ENCODE results near the gene SLC9A8. TPM values are rescaled to one million over a fixed set of nuclear protein-coding genes. Genes with fewer than 3 reads are reported as not detected.

SLC9A8 gene
- total and polyA plus RNA-seq, 9 of the 15 experiments (the other 6 are each of a cell fraction or from before 2014, with no cell fraction given) = 0.56 to 9.7 (median 5.0) TPM

DNA sequence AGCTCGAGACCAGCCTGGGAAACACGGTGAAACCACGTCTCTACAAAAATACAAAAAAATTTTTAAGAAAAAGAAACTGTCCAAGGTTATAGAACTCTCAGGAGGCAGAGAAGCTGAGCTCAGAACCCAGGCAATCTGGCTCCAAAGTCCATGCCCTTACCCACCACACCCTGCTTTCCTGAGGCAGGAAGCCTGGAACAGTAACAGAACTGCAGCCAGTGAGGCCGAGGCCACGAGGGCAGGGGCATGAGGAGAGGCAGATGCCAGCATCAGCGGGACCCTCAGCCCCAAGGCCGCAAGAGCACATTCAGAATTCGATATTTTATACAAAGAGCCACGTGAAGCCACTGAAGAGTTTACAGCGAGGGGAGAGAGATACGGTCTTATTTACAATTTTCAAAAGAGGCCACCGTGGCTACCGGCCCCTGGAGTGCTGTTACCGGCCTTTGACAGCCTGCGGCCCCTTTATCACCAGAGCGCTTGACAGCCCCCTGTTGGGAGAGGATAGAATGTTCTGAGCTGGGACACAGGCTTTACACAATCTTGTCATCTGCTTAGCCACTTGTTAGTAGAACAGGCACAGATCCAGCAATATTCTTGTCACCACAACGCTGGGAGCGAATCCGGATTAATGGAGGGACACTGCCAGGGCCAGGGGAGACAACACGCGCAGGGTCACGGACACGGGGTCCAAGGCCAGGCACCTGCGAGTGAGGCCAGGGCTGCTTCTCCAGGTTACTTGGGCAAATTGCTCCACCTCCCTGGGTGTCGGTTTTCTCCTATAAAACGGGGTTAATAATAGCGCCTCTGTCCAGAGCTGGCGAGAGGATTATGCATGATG is 97.1 kb downstream of the SLC9A8 start:
- WGBS (ENCODE audit: insufficient coverage, low coverage, missing lambda C conversion rate) = 85% methylated on average over 26 of the region's 28 CpGs
- peaks cover 64% of the 10 kb centered on the region for H3K36me3 ChIP-seq (ENCODE audit: control insufficient read depth, insufficient read depth, low read length)
- TF ChIP-seq, protein P1, sequence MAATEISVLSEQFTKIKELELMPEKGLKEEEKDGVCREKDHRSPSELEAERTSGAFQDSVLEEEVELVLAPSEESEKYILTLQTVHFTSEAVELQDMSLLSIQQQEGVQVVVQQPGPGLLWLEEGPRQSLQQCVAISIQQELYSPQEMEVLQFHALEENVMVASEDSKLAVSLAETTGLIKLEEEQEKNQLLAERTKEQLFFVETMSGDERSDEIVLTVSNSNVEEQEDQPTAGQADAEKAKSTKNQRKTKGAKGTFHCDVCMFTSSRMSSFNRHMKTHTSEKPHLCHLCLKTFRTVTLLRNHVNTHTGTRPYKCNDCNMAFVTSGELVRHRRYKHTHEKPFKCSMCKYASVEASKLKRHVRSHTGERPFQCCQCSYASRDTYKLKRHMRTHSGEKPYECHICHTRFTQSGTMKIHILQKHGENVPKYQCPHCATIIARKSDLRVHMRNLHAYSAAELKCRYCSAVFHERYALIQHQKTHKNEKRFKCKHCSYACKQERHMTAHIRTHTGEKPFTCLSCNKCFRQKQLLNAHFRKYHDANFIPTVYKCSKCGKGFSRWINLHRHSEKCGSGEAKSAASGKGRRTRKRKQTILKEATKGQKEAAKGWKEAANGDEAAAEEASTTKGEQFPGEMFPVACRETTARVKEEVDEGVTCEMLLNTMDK (IDR thresholded peaks at IDR 0.05; ENCODE audit: borderline replicate concordance, insufficient read depth, low read depth, low read length, poor library complexity, severe bottlenecking) = peak; percentile 10
- TF ChIP-seq SRSF9 (IDR thresholded peaks at IDR 0.05; ENCODE audit: borderline replicate concordance, low read depth, low read length) (no peak), ZNF76 (CRISPR knock-in tag; IDR thresholded peaks at IDR 0.05; ENCODE audit: borderline replicate concordance) (no peak), FOXP1 (CRISPR knock-in tag; IDR thresholded peaks at IDR 0.05) (no peak), POU5F1 (IDR thresholded peaks at IDR 0.05; ENCODE audit: borderline replicate concordance, low read depth, low read length, partially characterized antibody) (no peak), ELF1 (tag; IDR thresholded peaks at IDR 0.05) (no peak)
- TF ChIP-seq, protein P2, sequence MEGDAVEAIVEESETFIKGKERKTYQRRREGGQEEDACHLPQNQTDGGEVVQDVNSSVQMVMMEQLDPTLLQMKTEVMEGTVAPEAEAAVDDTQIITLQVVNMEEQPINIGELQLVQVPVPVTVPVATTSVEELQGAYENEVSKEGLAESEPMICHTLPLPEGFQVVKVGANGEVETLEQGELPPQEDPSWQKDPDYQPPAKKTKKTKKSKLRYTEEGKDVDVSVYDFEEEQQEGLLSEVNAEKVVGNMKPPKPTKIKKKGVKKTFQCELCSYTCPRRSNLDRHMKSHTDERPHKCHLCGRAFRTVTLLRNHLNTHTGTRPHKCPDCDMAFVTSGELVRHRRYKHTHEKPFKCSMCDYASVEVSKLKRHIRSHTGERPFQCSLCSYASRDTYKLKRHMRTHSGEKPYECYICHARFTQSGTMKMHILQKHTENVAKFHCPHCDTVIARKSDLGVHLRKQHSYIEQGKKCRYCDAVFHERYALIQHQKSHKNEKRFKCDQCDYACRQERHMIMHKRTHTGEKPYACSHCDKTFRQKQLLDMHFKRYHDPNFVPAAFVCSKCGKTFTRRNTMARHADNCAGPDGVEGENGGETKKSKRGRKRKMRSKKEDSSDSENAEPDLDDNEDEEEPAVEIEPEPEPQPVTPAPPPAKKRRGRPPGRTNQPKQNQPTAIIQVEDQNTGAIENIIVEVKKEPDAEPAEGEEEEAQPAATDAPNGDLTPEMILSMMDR (IDR thresholded peaks at IDR 0.05 in 2 of 3, conservative IDR thresholded peaks at IDR 0.05 in 1 of 3; ENCODE audit: insufficient read depth in 2 of 3, low read depth in 1 of 3, low read length in 3 of 3) = peak; percentile 41 to 52 (median 42); a peak in 5 of 6 replicates

More for the DNA sequence above, 97.1 kb downstream of the SLC9A8 start:
- FAIRE-seq = peak; percentile 60
- Histone ChIP-seq H3K4me1 (replicated peaks in 1 of 2; ENCODE audit: control insufficient read depth in 2 of 2, insufficient read depth in 2 of 2, low read length in 2 of 2) (peaks cover 9 to 27% of the 10 kb centered on the region in 2 experiments; a peak in 3 of 5 replicates), H3K27me3 (ENCODE audit: control insufficient read depth in 2 of 2, insufficient read depth in 2 of 2, low read length in 2 of 2) (no peaks in the 10 kb centered on the region), H3K27ac (ENCODE audit: extremely low read depth, low read depth, low read length) (no peak overlapping the region), H3K4me2 (ENCODE audit: insufficient read depth, low read length) (no peak overlapping the region), H4K20me1 (replicated peaks; ENCODE audit: control insufficient read depth, insufficient read depth, low read length) (peaks cover 11% of the 10 kb centered on the region; the same call in 1 of the 2 replicates), H3K4me3 (no peak overlapping the region), H2AFZ (ENCODE audit: low read depth, low read length) (no peak overlapping the region), H3K9me1 (ENCODE audit: control insufficient read depth, insufficient read depth, low read length) (no peaks in the 10 kb centered on the region), H3K9ac (ENCODE audit: insufficient read depth in 1 of 2, low read depth in 2 of 2, low read length in 2 of 2) (peak overlapping the region in 1 of 2 experiments; percentile 82; a peak in 2 of 4 replicates), H3K9me3 (replicated peaks; ENCODE audit: control insufficient read depth, insufficient read depth, low read depth, low read length) (no peaks in the 10 kb centered on the region), H3K79me2 (ENCODE audit: control insufficient read depth, insufficient read depth, low read length) (peaks cover 54% of the 10 kb centered on the region)
- POLR2A ChIA-PET = interaction anchor here (1.1 kb wide), 1 partner anchor 18 kb away, joined by 5 read pairs; no protein-coding TSS in a partner anchor
- CTCF ChIA-PET (ENCODE audit: low intra/inter-chr PET ratio) = no interaction called here
- peak in 3 of 4 experiments; percentile 44 to 51 (median 48) for DNase-seq (ENCODE audit: extremely low read depth in 1 of 4, low spot score in 3 of 4)
- in situ Hi-C loops (cut with MboI) (no loop called here), intact Hi-C loops (cut with micrococcal nuclease) (no loop called here)
- ATAC-seq = peak; percentile 76
- no TSS peak for BruUV-seq (replicated peaks)

Measured in K562 (cell line).